ENCODE measurements around the gene RPS16. TPM values are rescaled to one million over a fixed set of nuclear protein-coding genes. Genes with fewer than 3 reads are reported as not detected.

RPS16 gene
- total and polyA plus RNA-seq, 2 of the 13 experiments (the other 11 are each of a cell fraction or from before 2014, with no cell fraction given) = 488 to 2,583 TPM

GRCh38 chr19:39410017-39410830 lies 25.5 kb downstream of the RPS16 start (continued):
- TF ChIP-seq CBX2 (IDR thresholded peaks at IDR 0.05; ENCODE audit: low read depth, low read length) (no peak), CBX2 (CRISPR knock-in tag; IDR thresholded peaks at IDR 0.05; ENCODE audit: low read depth) (no peak), CCAR2 (optimal IDR thresholded peaks at IDR 0.05; ENCODE audit: low read depth, low read length) (no peak), ZBTB38 (CRISPR knock-in tag; IDR thresholded peaks at IDR 0.05) (no peak), ARNT (IDR thresholded peaks at IDR 0.05) (no peak), ZMYM2 (CRISPR knock-in tag; IDR thresholded peaks at IDR 0.05) (no peak), NBN (conservative IDR thresholded peaks at IDR 0.05) (no peak), SAP130 (CRISPR knock-in tag; IDR thresholded peaks at IDR 0.05; ENCODE audit: low read depth) (no peak; the same call in 1 of the 2 replicates), REPIN1 (CRISPR knock-in tag; IDR thresholded peaks at IDR 0.05; ENCODE audit: borderline replicate concordance, low read depth) (no peak), ZNF333 (CRISPR knock-in tag; IDR thresholded peaks at IDR 0.05; ENCODE audit: borderline replicate concordance) (no peak), FOXA3 (CRISPR knock-in tag; IDR thresholded peaks at IDR 0.05) (no peak), ZBTB8A (CRISPR knock-in tag; IDR thresholded peaks at IDR 0.05; ENCODE audit: borderline replicate concordance, low read depth) (no peak), SIX4 (CRISPR knock-in tag; IDR thresholded peaks at IDR 0.05) (no peak), ZFP62 (CRISPR knock-in tag; IDR thresholded peaks at IDR 0.05) (no peak), CAMTA2 (CRISPR knock-in tag; IDR thresholded peaks at IDR 0.05; ENCODE audit: borderline replicate concordance) (no peak), RFX1 (IDR thresholded peaks at IDR 0.05) (no peak), ZNF431 (CRISPR knock-in tag; IDR thresholded peaks at IDR 0.05; ENCODE audit: borderline replicate concordance, low read depth) (no peak), SKIL (CRISPR knock-in tag; IDR thresholded peaks at IDR 0.05; ENCODE audit: borderline replicate concordance) (peak; percentile 40; the same call in 1 of the 2 replicates), FOXP4 (CRISPR knock-in tag; IDR thresholded peaks at IDR 0.05) (no peak), ZNF510 (CRISPR knock-in tag; IDR thresholded peaks at IDR 0.05; ENCODE audit: low read depth) (0 out of 2 replicates have a peak, but pooled peaks have one; percentile 33), HDAC2 (CRISPR knock-in tag; IDR thresholded peaks at IDR 0.05) (no peak), MTERF4 (CRISPR knock-in tag; IDR thresholded peaks at IDR 0.05) (no peak), BHLHE40 (IDR thresholded peaks at IDR 0.05; ENCODE audit: low read length) (no peak), E2F2 (CRISPR knock-in tag; IDR thresholded peaks at IDR 0.05; ENCODE audit: borderline replicate concordance) (no peak)

All from HepG2 (cell line).